Tibial nerve (tissue), 4 donors: Measurements from ENCODE around the gene LSAMP. TPM values are rescaled to one million over a fixed set of nuclear protein-coding genes. Genes with fewer than 3 reads are reported as not detected.
A peak's percentile ranks its signal among the peaks of the same experiment; 100 is the strongest.

ENCODE experiments used
- DNase-seq, 2 donors: peaks; one replicate each; pipeline ENCODE4 v3.0.0-alpha.2; 2019; ENCODE audit warnings: low spot score in 2 of 2
- H3K27ac ChIP-seq, 4 donors: fragments of 200-600 bp; sonication (generic) in 3 of 4; one replicate each; pipeline ENCODE4 v1.5.1; 2017 to 2019; ENCODE audit warnings: mild to moderate bottlenecking in 1 of 4
- H3K27me3 ChIP-seq, 2 donors: fragments of 200-600 bp; sonication (generic) in 1 of 2; one replicate each; pipeline versions ENCODE4 v1.5.1 to v1.6.0; 2017 to 2019
- H3K36me3 ChIP-seq, 3 donors: fragments of 200-600 bp; sonication (generic); one replicate each; pipeline ENCODE4 v1.5.1; 2018 to 2019
- H3K4me1 ChIP-seq, 4 donors: fragments of 200-600 bp; sonication (generic) in 3 of 4; one replicate each; pipeline ENCODE4 v1.5.1; 2017 to 2019
- H3K4me3 ChIP-seq, 4 donors: fragments of 200-600 bp; sonication (generic) in 3 of 4; one replicate each; pipeline ENCODE4 v1.5.1; 2017 to 2019; ENCODE audit warnings: mild to moderate bottlenecking in 1 of 4, moderate library complexity in 1 of 4
- H3K9me3 ChIP-seq, 4 donors: fragments of 200-600 bp; sonication (generic) in 3 of 4; one replicate each; pipeline ENCODE4 v1.5.1; 2017 to 2019
- CTCF ChIP-seq, 5 experiments: fragments of 200-600 bp in 3 of 5; fragments of 450-650 bp in 2 of 5; sonication (generic) in 3 of 5; IDR thresholded peaks; one replicate each; pipeline ENCODE4 v1.5.1; 2016 to 2019; ENCODE audit warnings: antibody characterized with exemption in 5 of 5, mild to moderate bottlenecking in 3 of 5, moderate library complexity in 2 of 5
- EP300 ChIP-seq, 2 donors: sonication (generic); formaldehyde crosslinking; IDR thresholded peaks; one replicate each; pipeline ENCODE4 v1.6.1; 2017; ENCODE audit warnings: antibody characterized with exemption in 2 of 2, mild to moderate bottlenecking in 1 of 2
- POLR2A ChIP-seq, 2 donors: fragments of 450-650 bp; IDR thresholded peaks; one replicate each; pipeline ENCODE4 v1.6.1; 2017; ENCODE audit warnings: antibody characterized with exemption in 2 of 2, mild to moderate bottlenecking in 2 of 2, moderate library complexity in 2 of 2
- WGBS, 2 donors: methylation state at CpG; one replicate each; pipeline ENCODE4 v1.1.5; 2018; 5-methylcytosine and 5-hydroxymethylcytosine counted together
- total RNA-seq, 4 donors: library from RNA; depleted of rRNA; stranded (reverse); fragments of >200 nt; gene quantifications; one replicate each; pipeline ENCODE4 v1.1.0, GENCODE V29; 2016

LSAMP gene
- total RNA-seq, 4 donors from 2014 or later = 3.6 to 6.1 (median 4.2) TPM

GRCh38 chr3:115808244-115808643, 637.0 kb downstream of the LSAMP start:
- Histone ChIP-seq H3K27me3 (no peaks in the 10 kb centered on the region), H3K27ac (peak overlapping the region in 1 of 4 donors; percentile 3), H3K4me1 (peaks cover 0 to 13% (median 4%) of the 10 kb centered on the region in 4 donors), H3K4me3 (no peak overlapping the region), H3K36me3 (no peaks in the 10 kb centered on the region), H3K9me3 (no peaks in the 10 kb centered on the region)
- no peak for DNase-seq
- no peak for TF ChIP-seq CTCF (IDR thresholded peaks at IDR 0.05)
- TF ChIP-seq EP300 (IDR thresholded peaks at IDR 0.05) = no peak
- no peak for TF ChIP-seq POLR2A (IDR thresholded peaks at IDR 0.05)
- WGBS, 2 donors = 54 to 59% methylated on average over 1 of the region's 1 CpG

- peaks cover 0 to 18% (median 7%) of the 10 kb centered on the region in 4 donors for H3K4me1 ChIP-seq
- no peaks in the 10 kb centered on the region for H3K9me3 ChIP-seq
- H3K27me3 ChIP-seq = no peaks in the 10 kb centered on the region
- no peak overlapping the region for H3K27ac ChIP-seq
- no peak for TF ChIP-seq CTCF (IDR thresholded peaks at IDR 0.05)
- TF ChIP-seq EP300 (IDR thresholded peaks at IDR 0.05) = no peak
- no peak for TF ChIP-seq POLR2A (IDR thresholded peaks at IDR 0.05)
- H3K4me3 ChIP-seq = no peak overlapping the region
- no peak for DNase-seq
- no peaks in the 10 kb centered on the region for H3K36me3 ChIP-seq
- WGBS, 2 donors = 21 to 32% methylated on average over 4 of the region's 4 CpGs
These were observed 638.8 kb downstream of the LSAMP start for GRCh38 chr3:115806501-115806900.

GRCh38 chr3:115805520-115805919, 639.8 kb downstream of the LSAMP start:
- no peak for DNase-seq
- Histone ChIP-seq H3K4me1 (peaks cover 0 to 18% (median 7%) of the 10 kb centered on the region in 4 donors), H3K27ac (no peak overlapping the region), H3K4me3 (no peak overlapping the region), H3K9me3 (no peaks in the 10 kb centered on the region), H3K27me3 (no peaks in the 10 kb centered on the region), H3K36me3 (no peaks in the 10 kb centered on the region)
- TF ChIP-seq EP300 (IDR thresholded peaks at IDR 0.05) = no peak
- TF ChIP-seq CTCF (IDR thresholded peaks at IDR 0.05) = no peak
- no peak for TF ChIP-seq POLR2A (IDR thresholded peaks at IDR 0.05)
- WGBS, 2 donors = 87 to 90% methylated on average over 4 of the region's 4 CpGs

GRCh38 chr3:115804713-115805119, 640.6 kb downstream of the LSAMP start:
- 52 to 58% methylated on average over 2 of the region's 2 CpGs for WGBS, 2 donors
- Histone ChIP-seq H3K27me3 (no peaks in the 10 kb centered on the region), H3K4me1 (peaks cover 0 to 18% (median 7%) of the 10 kb centered on the region in 4 donors), H3K27ac (peak overlapping the region in 1 of 4 donors; percentile 28), H3K4me3 (no peak overlapping the region), H3K36me3 (no peaks in the 10 kb centered on the region), H3K9me3 (no peaks in the 10 kb centered on the region)
- TF ChIP-seq CTCF (IDR thresholded peaks at IDR 0.05) (no peak), EP300 (IDR thresholded peaks at IDR 0.05) (no peak), POLR2A (IDR thresholded peaks at IDR 0.05) (no peak)
- no peak for DNase-seq

GRCh38 chr3:115804200-115804599, 641.1 kb downstream of the LSAMP start:
- Histone ChIP-seq H3K9me3 (no peaks in the 10 kb centered on the region), H3K27ac (peak overlapping the region in 1 of 4 donors; percentile 6), H3K27me3 (no peaks in the 10 kb centered on the region), H3K36me3 (no peaks in the 10 kb centered on the region), H3K4me1 (peaks cover 0 to 18% (median 7%) of the 10 kb centered on the region in 4 donors), H3K4me3 (no peak overlapping the region)
- no peak for TF ChIP-seq EP300 (IDR thresholded peaks at IDR 0.05)
- DNase-seq = no peak
- WGBS, 2 donors = 58 to 61% methylated on average over 2 of the region's 2 CpGs

- TF ChIP-seq EP300 (IDR thresholded peaks at IDR 0.05) (no peak), CTCF (IDR thresholded peaks at IDR 0.05) (no peak)
- Histone ChIP-seq H3K4me1 (peaks cover 0 to 18% (median 7%) of the 10 kb centered on the region in 4 donors), H3K9me3 (no peaks in the 10 kb centered on the region), H3K27me3 (no peaks in the 10 kb centered on the region), H3K4me3 (no peak overlapping the region), H3K36me3 (no peaks in the 10 kb centered on the region), H3K27ac (no peak overlapping the region)
- 36 to 38% methylated on average over 1 of the region's 1 CpG for whole genome bisulfite sequencing, 2 donors
- DNase-seq = no peak
These were observed 641.6 kb downstream of the LSAMP start for GRCh38 chr3:115803661-115804060.
